Left kidney (tissue), 8 donors: ENCODE data around the gene BMP5. TPM values are rescaled to one million over a fixed set of nuclear protein-coding genes. Genes with fewer than 3 reads are reported as not detected.
A peak's percentile ranks its signal among the peaks of the same experiment; 100 is the strongest.
"Not testable (repeated sequence)": the region's sequence is repeated elsewhere in the genome, so short reads cannot be mapped to it uniquely, and the experiment has no call there.

Source experiments
- DNase-seq: peaks from one replicate; pipeline ENCODE4 v3.0.0-alpha.2; 2013
- long read RNA-seq, 8 donors: transcript quantifications; one replicate each; lab custom pipeline, GENCODE V29; 2026
- polyA plus RNA-seq: library from polyadenylated mRNA; unstranded; fragments of 120-200 nt; gene quantifications from one replicate; pipeline ENCODE4 v1.2.1, GENCODE V29; 2013; ENCODE audit not compliant: insufficient read length

BMP5 gene
- polyA plus RNA-seq, result 3.8 TPM
- long read RNA-seq, donor 1, partial matches to known transcripts, result 0 of 2 reads
- long read RNA-seq, donor 1, other reads (novel, unspliced or antisense), result 0 of 2 reads
- long read RNA-seq, donor 2, partial matches to known transcripts, result 0 of 1 reads
- long read RNA-seq, donor 2, other reads (novel, unspliced or antisense), result 0 of 1 reads
- long read RNA-seq, donor 3, partial matches to known transcripts, result 0 of 1 reads
- long read RNA-seq, donor 3, other reads (novel, unspliced or antisense), result 0 of 1 reads
- long read RNA-seq, donor 4, result 0 reads
- long read RNA-seq, donor 5, partial matches to known transcripts, result 0 of 2 reads
- long read RNA-seq, donor 5, other reads (novel, unspliced or antisense), result 0 of 2 reads
- long read RNA-seq, donor 6, result 0 reads
- long read RNA-seq, donor 7, partial matches to known transcripts, result 0 of 2 reads
- long read RNA-seq, donor 7, other reads (novel, unspliced or antisense), result 0 of 2 reads
- long read RNA-seq, donor 8, partial matches to known transcripts, result 0 of 1 reads
- long read RNA-seq, donor 8, other reads (novel, unspliced or antisense), result 0 of 1 reads

DNA sequence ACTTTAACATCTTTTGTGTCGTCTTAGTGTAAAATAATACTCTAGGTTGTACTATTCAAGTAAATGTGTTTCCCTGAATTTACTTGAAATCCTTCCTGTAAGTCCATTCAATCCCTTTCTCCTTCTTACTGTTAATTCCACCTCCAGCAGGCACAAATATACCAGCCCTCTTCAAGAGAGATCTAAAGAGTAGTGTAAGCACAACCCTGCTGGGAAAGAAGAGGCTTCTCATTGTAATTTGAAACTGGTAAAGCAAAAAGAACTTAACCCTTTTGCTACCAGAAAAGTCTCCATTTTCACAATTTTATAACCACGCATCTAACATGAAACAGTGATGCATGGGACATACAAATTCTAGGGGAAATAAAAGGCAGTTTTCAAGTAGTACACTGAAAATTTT, at the start of gene BMP5:
TSS of gene BMP5 (minus strand) at position 191 of the 400 bp plus-strand sequence. CDS start 725 bp downstream, outside the sequence.
- DNase-seq, result no peak

DNA sequence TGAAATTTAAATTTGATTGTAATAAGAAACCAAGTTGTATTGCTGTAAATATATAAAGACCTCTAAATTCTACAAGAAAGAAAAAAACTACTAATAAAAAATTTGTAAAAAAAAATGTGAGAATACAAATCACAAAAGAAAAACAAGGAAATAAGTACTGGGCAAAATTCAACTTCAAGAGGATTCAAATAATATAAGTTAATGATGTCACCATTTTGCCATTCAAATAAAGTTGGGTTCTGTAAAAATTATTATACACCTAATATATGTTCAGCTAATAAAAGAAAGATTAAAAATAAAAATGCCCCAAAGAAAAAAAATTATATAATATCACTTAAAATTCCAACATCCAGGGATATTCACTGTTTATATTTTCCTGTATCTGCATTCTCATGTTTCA, 47.0 kb upstream of the BMP5 start:
- no peak for DNase-seq

DNA sequence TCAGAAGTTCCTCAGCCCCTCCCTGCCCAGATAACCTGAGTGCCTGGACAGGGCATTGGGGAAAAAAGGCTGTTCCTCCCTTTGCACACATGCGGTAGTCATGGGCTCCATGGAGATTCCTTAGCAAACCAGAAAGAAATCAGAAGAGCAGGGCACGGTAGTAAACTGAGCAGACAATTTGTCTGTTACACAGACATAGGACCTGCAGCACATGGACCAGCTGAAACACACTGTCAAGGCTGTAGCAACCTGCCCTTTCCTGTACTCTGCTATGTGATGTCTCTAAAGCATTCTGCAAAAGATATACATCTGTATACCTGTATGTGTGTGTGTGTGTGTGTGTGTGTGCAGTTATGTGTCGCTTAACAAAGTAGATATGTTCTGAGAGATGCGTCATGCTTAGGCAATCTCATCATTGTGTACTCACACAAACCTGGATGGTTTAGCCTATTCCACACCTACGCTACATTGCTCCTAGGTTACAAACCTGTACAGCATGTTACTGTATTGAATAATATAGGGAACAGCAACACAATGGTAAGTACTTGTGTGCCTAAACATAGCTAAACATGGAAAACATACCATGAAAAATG, 44.4 kb upstream of the BMP5 start:
- no peak for DNase-seq

DNA sequence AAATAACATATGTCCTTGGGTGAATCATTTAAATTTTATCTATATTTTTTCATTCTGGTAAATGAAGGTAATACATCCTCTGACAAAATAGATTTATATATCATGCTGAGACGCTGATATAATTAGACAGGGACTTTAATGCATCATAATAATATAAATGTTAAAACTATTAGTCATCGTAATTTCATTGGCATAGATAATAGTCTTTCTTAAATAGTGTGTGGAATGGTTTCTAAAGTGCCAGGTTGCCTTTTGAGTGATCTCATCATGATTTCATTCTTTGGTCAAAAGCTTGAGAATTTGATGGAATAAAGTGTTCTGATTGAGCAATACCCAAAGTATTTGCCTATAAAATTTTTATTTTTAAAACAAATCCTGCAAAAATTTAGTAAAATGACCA, 43.2 kb upstream of the BMP5 start:
- DNase-seq, result no peak

DNA sequence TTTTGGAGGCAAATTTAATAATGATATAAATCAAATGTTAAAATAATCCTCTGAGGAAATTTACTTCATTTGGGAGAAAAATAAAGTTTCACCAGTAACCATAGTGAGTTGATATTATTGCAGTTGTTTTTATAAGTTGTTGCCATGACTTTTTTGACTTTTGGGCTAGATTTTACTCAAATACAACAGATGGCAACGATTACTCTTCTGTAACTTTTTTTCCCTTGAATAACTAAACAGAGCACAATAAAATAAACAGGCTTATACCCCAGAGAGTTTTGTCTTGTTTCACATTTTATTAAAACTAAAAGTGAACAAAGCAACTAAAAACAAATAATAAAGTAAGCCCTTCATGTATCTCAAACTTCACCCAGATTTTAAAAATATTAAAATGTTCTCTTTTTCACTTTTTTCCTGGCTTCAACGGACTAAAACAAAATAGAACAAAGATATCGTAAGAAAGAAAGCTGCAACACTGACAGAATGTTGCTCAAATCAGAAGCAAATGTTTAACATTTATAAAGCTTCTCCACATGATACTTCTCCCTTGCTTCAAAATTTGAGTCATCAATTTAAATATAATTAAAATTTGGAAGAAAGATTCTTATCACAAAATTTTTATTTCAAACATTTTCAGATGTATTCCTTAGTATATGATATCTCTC, 42.5 kb upstream of the BMP5 start:
- DNase-seq, result no peak

DNA sequence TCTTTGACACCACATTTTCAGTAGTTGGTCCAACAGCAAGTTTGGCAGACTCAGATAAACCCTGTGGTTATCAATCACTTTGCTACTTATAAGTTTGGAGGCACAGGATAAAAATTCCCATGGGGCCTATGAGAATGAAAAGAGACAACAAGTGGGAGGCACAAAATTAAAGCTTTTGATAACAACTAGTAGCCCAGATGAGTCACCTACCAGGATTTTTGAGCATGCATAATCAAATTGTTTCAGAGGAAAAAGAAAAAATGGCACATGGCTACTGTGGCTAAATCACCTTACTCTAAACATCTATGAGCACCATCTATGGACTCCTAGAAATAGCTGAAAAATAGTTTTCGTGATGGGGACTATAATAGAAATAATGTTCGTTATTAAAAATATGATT, 40.8 kb upstream of the BMP5 start:
- no peak for DNase-seq

DNA sequence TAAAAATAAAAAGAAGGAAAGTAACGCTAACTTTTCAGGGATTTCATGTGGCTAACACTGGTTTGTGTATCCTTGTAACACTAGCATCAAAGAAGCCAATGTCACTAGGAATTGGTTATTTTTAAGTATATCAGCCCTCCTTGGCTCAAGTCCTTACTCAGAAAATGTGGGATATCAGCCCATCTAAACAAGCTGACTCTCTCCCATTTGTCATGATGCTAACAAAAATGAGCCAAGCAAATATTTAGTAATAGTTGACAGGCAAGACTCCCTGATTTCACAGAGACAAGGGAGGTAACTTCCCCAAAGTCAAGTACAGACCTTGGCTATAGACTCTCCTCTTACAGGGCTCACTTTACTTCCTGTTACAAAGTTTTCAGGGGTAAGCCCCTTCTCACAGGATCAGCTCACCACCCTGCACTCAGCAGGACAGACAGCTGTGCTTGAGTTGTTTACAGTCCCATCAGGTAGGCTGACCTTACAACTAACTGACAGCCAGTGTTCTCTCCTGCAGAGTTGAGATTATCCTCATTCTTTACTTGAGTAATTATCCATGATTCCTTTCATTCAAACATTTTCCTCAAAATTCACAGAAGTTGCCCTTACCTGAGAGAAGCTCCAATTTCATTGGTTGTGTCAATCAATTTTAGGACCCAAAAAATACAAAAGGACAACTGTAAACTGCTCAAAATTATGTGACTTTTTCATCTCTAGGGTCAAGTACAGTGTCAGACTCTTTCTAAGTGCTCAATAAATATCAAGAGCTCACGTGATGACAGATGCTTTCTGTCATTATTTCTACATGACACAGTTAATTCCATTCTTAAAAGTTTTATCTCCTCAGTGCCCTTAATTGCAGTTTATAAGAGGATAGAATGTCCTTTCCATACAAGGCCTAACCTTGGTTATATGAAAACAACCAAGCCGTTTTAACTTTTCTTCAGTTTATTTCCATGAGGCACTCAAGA, 38.1 kb upstream of the BMP5 start:
- DNase-seq, result no peak

DNA sequence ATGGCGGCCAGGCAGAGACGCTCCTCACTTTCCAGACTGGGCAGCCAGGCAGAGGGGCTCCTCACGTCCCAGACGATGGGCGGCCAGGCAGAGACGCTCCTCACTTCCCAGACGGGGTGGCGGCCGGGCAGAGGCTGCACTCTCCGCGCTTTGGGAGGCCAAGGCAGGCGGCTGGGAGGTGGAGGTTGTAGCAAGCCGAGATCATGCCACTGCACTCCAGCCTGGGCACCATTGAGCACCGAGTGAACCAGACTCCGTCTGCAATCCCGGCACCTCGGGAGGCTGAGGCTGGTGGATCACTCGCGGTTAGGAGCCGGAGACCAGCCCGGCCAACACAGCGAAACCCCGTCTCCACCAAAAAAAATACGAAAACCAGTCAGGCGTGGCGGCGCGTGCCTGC, 35.1 kb upstream of the BMP5 start:
- DNase-seq, result not testable (repeated sequence)

DNA sequence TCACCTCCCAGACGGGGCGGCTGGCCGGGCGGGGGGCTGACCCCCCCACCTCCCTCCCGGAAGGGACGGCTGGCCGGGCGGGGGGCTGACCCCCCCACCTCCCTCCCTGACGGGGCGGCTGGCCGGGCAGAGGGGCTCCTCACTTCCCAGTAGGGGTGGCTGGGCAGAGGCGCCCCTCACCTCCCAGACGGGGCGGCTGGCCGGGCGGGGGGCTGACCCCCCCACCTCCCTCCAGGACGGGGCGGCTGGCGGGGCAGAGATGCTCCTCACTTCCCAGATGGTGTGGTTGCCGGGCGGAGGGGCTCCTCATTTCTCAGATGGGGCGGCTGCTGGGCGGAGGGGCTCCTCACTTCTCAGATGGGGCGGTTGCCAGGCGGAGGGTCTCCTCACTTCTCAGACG, 34.5 kb upstream of the BMP5 start:
- DNase-seq, result not testable (repeated sequence)

DNA sequence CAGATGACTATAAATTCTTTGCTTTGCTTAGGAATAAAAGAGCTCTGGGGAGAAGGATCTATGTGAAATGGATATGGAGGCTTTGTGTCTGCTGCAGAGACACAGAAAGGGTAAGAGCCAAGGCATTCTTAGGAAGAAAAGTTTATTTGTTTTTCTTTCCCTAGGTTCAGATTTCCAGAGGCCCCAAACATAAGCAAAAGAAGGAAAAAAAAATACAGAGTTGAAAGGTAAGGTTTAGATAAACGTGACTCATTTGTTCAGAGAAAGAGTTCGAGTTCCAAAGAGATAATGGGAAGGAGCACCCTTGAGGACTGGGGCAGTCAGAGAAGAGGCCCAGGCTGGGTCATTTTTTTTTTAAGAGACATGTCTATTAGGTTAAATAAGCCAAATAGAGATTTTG, 27.4 kb upstream of the BMP5 start:
- no peak for DNase-seq

DNA sequence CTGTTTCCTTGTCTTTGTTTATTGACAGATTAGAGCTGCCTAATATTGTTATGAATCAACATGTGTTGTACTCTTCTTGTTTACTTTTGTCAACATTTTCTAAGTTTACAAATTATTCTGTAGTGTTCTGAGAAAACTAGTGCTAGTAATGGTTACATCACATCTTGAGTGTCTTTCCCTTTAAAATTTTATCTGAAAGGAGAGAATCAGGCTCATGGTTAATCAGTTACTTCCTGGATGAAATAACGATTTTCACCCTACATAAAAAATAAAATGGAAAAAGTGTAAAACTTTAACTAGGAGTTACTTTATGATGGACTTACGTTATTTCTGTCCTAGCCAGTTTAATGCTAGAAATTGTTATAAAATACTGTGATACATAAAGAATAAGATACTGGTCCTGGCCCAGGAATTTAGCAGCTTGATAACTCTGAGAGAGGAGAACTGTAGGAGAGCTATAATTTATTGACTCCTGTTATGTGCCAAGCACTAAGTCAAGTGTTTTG, 26.4 kb upstream of the BMP5 start:
- DNase-seq, result no peak

DNA sequence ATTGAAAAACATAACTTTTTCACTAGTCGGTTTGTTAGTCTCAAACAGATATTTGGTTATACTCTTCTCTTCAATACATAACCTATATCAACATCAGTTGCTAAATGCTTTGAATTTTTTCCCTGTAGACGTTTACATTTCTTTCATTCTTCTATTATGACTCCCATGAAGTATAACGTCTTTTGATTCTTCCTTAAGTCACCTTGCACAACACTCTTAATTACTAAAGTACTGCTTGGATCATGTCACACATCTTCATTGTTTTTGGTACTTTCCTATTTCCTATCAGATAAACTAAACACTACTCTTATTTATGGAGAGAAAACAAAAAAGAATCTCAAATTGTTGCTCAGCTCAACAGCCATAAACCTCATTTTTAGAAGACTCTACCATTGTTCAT, 23.0 kb upstream of the BMP5 start:
- no peak for DNase-seq

DNA sequence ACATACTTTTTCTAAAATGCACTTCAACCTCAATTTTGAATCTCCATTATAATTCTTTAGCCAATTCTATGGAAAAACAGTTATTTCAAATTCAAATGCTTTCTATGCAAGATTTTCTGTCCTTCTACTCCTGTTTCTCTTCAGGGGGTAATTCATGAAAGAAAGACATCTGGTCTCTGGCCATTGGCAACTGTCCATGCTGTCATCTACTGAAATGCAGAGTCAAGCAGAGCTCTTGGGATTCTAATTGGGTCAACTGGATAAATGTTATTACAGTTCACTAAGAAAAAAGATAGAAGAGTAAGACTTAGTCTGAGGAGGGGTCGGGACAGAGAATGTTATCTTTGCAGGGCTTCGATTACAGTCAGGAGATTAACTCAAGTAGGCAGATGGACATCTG, 22.0 kb upstream of the BMP5 start:
- no peak for DNase-seq

DNA sequence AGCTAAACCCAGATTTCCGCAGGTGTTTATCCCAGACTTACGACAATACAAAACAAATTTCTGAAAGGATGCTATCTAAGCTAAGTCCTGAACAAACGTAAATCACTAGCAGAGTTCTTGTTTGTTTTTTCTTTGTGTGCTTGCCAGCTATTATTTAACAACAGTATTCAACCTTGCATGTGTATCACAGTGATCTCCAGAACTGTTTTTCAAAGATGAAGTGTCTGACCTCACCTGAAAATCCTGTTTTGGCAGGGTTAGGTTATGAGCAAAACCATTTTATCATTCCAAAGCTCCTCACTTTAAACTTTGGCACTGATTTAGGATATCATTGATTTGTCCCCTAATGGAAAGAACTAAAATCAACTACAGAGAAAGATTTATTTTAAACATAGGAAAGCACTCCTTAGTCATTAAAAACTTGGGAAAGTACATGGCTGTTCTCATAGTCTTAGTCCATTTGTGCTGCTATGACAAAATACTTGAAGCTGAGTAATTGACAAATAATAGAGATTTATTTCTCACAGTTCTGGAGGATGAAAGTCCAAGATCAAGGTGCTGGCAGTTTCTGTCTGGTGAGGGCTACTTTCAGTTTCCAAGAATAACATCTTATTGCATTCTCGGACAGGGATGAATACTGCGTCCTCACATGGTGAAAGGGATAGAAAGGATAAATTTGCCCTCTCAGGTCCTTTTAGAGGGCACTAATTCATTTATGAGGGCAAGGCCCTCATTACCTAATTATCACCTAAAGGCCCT, 20.8 kb upstream of the BMP5 start:
- DNase-seq, result no peak

DNA sequence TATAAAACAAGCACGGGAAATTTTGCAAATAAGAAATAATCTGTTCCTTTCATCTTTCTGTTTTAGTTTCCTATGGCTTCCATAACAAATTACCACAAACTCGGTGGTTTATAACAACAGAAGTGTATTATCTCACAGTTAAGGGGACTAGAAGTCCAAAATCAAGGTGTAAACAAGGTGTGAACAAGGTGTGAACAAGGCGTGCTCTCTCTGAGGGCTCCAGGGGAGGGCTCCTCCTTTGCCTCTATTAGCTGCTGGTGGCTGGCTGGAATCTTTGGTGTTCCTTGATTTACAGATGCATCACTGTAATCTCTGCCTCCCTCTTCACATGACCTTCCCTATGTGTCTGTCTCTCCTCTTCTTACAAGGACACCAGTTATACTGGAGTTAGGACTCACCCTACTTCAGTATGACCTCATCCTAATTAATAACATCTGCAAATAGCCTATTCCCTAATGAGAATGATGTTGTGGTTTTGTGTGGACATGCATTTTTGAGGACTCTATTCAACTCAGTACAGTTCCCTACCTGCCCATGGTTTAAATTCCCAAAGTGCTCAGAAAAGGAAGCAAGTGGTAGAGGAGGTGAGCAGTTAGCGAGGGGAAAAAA, 17.5 kb upstream of the BMP5 start:
- no peak for DNase-seq

DNA sequence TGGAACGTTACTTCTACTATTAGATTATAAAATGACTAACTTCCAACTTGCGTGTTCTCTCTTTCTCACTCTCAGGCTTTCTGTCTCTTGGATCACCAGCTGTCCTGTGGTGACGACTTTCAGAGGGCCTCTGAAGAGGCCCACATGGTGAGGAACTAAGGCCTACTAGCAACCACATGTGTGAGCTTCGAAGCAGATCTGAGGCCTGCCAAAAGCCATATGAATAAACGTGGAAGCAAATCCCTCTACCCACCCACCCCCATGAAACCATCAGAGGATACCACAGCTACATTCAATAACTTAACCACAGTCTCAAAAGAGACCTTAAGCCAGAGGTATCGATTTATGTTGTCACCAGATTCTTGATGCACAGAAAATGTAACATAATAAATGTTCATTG, 13.5 kb upstream of the BMP5 start:
- DNase-seq, result no peak

DNA sequence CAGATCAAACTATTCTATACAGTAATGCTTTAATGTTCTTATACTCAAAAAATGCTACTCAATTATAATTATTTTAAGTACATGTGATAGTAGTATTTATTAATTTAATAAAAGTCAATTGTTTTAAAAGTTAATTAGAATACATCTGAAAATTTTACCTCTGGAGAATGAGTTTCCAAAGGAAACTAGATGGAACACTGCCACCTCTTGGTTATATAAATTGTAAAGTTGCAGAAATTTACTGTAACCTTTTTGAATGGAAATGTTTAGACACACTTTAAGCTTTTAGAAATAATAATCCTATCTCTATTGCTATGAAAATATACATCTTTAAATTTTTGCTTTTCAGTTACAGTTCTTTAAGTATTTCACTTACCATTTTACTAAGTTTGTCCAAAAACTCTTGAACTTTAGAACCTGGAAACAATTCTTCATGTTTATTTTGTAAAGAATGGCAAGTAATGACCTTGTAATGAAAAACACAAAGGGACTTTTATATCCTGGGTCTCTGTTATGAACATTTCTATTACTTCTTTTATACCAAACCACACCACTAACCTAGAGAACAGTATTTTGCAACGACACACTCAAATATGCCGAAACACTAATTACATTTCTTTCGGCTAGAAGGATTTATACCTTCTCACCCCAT, 10.9 kb upstream of the BMP5 start:
- peak; percentile 26 for DNase-seq

DNA sequence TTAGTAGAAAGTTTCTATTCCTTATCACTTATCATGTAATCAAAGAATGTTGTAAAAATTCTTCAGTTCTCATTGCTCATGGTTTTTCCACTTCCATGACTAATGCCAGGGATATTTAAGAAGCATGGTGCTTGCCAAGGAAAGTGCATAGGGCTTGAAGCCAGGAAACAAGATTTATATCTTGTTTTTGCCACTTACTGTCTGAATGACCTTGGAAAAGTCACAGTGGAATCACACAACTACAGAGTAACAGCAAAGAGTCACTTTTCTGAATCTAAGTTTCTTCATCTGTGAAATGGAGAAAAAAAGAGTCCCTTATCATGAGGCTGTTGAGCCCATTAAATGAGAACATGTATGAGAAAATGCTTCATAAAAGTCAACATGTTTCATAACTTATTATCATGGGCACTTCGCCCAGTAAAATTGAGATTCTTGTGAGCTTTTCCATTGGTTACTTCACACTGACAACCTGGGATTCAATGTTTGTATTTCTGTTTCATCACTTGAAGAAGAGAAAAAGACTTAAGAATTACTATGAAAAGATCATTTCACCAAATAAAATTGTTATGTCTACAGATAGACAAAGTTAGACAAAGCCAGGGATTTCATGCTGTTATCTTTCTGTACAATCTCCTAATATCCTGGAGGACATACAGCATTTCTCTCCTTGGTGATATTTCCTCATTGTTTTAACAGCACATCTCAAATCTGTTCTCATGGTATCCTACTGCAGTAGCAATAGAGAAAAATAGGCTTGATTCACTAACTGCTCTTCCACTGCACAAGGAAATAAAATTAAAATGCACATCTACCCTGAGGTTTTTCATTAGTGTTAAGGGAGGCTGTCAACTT, 7.6 kb upstream of the BMP5 start:
- no peak for DNase-seq

DNA sequence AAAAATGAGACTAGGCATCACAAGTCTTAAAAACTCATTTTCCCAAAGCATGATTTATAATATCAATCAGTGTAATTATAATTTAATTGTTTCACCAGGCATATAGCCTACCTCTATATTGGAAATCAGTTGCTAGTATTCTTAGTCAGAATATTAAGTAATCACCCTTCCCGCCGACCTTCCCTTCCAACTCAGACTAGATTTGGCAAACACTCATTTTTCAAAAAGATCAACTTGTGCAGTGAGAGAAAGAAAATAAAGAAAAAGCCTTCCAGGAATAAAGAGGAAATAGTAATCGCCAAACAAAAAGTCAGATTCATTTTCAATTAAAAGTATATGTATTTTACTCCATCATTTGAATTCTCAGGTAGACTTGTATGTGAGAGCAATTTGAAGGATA, 1.9 kb upstream of the BMP5 start:
- DNase-seq, result no peak
